D341Med (cell line): Measurements from ENCODE around the gene APCDD1.

ENCODE experiments used
- DNase-seq: peaks from one replicate; pipeline ENCODE4 v3.0.0; 2012; ENCODE audit warnings: low spot score

APCDD1 gene

GRCh38 chr18:10431680-10432079 is 22.8 kb upstream of the APCDD1 start:
- DNase-seq, result no peak

- no peak for DNase-seq
Observed at GRCh38 chr18:10432781-10433180, 21.7 kb upstream of the APCDD1 start.

- no peak for DNase-seq
Observed at GRCh38 chr18:10436160-10436559, 18.3 kb upstream of the APCDD1 start.

- DNase-seq, result no peak
Observed at GRCh38 chr18:10437837-10438236, 16.6 kb upstream of the APCDD1 start.

- no peak for DNase-seq
Observed at GRCh38 chr18:10439898-10440297, 14.5 kb upstream of the APCDD1 start.

- DNase-seq, result no peak
Observed at GRCh38 chr18:10440884-10441283, 13.6 kb upstream of the APCDD1 start.

- DNase-seq, result no peak
Observed at GRCh38 chr18:10441472-10441871, 13.0 kb upstream of the APCDD1 start.

- no peak for DNase-seq
Observed at GRCh38 chr18:10442551-10442971, 11.9 kb upstream of the APCDD1 start.

- DNase-seq, result no peak
Observed at GRCh38 chr18:10443001-10443400, 11.4 kb upstream of the APCDD1 start.

GRCh38 chr18:10444314-10445006 is 10.0 kb upstream of the APCDD1 start:
- no peak for DNase-seq

GRCh38 chr18:10449396-10449795 is 5.0 kb upstream of the APCDD1 start:
- DNase-seq, result no peak

- no peak for DNase-seq
Observed at GRCh38 chr18:10450986-10451385, 3.4 kb upstream of the APCDD1 start.

GRCh38 chr18:10453261-10453805 is 1.1 kb upstream of the APCDD1 start:
- DNase-seq, result no peak

GRCh38 chr18:10454681-10455557 is 484 bp downstream of the APCDD1 start:
- peak; percentile 75 for DNase-seq

- no peak for DNase-seq
Observed at GRCh38 chr18:10455726-10456453, 1.5 kb downstream of the APCDD1 start.

- no peak for DNase-seq
Observed at GRCh38 chr18:10456718-10457117, 2.3 kb downstream of the APCDD1 start.

GRCh38 chr18:10457128-10457527 is 2.7 kb downstream of the APCDD1 start:
- no peak for DNase-seq

GRCh38 chr18:10457767-10458166 is 3.3 kb downstream of the APCDD1 start:
- no peak for DNase-seq

- DNase-seq, result no peak
Observed at GRCh38 chr18:10458691-10459090, 4.3 kb downstream of the APCDD1 start.

- DNase-seq, result no peak
Observed at GRCh38 chr18:10459587-10459986, 5.2 kb downstream of the APCDD1 start.

GRCh38 chr18:10460414-10461018 is 6.1 kb downstream of the APCDD1 start:
- DNase-seq, result no peak

- no peak for DNase-seq
Observed at GRCh38 chr18:10461989-10462388, 7.6 kb downstream of the APCDD1 start.
